Mesendoderm (in vitro differentiated cells): ENCODE results near the gene TNNI2.

Experiments used
- DNase-seq: peaks from one replicate; pipeline ENCODE4 v3.0.0; 2013
- H2AK5ac ChIP-seq: 2 replicates; pipeline ENCODE4 v1.6.1; 2013; ENCODE audit warnings: low read length, inconsistent platforms
- H2BK120ac ChIP-seq: 2 replicates; pipeline ENCODE4 v1.6.1; 2013; ENCODE audit warnings: low read depth, mild to moderate bottlenecking, low read length, moderate library complexity, mixed read lengths
- H2BK15ac ChIP-seq: replicated peaks from 2 replicates; pipeline ENCODE4 v1.6.1; 2013; ENCODE audit warnings: low read depth, mild to moderate bottlenecking, moderate library complexity
- H2BK5ac ChIP-seq: 2 replicates; pipeline ENCODE4 v1.6.1; 2013; ENCODE audit warnings: low read length, inconsistent platforms
- H3K18ac ChIP-seq: 2 replicates; pipeline ENCODE4 v1.6.1; 2013; ENCODE audit warnings: mild to moderate bottlenecking, low read length, mixed read lengths
- H3K23ac ChIP-seq: one replicate; pipeline ENCODE4 v1.6.1; 2013; ENCODE audit warnings: low read length
- H3K27ac ChIP-seq: 2 replicates; pipeline ENCODE4 v1.5.1; 2013; ENCODE audit warnings: low read depth, mild to moderate bottlenecking, inconsistent platforms, low read length, moderate library complexity
- H3K27me3 ChIP-seq: 2 replicates; pipeline ENCODE4 v1.6.1; 2013; ENCODE audit warnings: low read length, control low read depth, mild to moderate bottlenecking, inconsistent platforms; ENCODE audit not compliant: insufficient read depth, poor library complexity
- H3K36me3 ChIP-seq: 2 replicates; pipeline ENCODE4 v1.6.1; 2013; ENCODE audit warnings: low read length, inconsistent platforms; ENCODE audit not compliant: control insufficient read depth, insufficient read depth
- H3K4ac ChIP-seq: one replicate; pipeline ENCODE4 v1.6.1; 2013; ENCODE audit warnings: low read depth, mild to moderate bottlenecking, low read length, moderate library complexity
- H3K4me1 ChIP-seq: 2 replicates; pipeline ENCODE4 v1.6.1; 2013; ENCODE audit warnings: low read depth, low read length, inconsistent platforms; ENCODE audit not compliant: control insufficient read depth
- H3K4me2 ChIP-seq: 2 replicates; pipeline ENCODE4 v1.6.1; 2013; ENCODE audit warnings: low read length
- H3K4me3 ChIP-seq: 2 replicates; pipeline ENCODE4 v1.5.1; 2013; ENCODE audit warnings: mild to moderate bottlenecking, low read length
- H3K56ac ChIP-seq: one replicate; pipeline ENCODE4 v1.6.1; 2013; ENCODE audit warnings: low read length
- H3K79me1 ChIP-seq: 2 replicates; pipeline ENCODE4 v1.6.1; 2013; ENCODE audit warnings: low read length, inconsistent platforms
- H3K79me2 ChIP-seq: 2 replicates; pipeline ENCODE4 v1.6.1; 2013; ENCODE audit warnings: mild to moderate bottlenecking, low read length; ENCODE audit not compliant: control insufficient read depth, insufficient read depth
- H3K9ac ChIP-seq: 2 replicates; pipeline ENCODE4 v1.6.1; 2013; ENCODE audit warnings: low read length, inconsistent platforms
- H4K5ac ChIP-seq: one replicate; pipeline ENCODE4 v1.6.1; 2013; ENCODE audit warnings: low read length
- H4K8ac ChIP-seq: one replicate; pipeline ENCODE4 v1.6.1; 2013; ENCODE audit warnings: low read depth, mild to moderate bottlenecking, control low read depth, low read length, moderate library complexity
- WGBS: extraction: QIAGEN DNeasy Blood & Tissue Kit; methylation state at CpG from one replicate; pipeline ENCODE4 v1.1.7; 2013; ENCODE audit warnings: low lambda C conversion rate, missing lambda C conversion rate; ENCODE audit not compliant: insufficient coverage; ENCODE audit errors: extremely low coverage; 5-methylcytosine and 5-hydroxymethylcytosine counted together

Gene TNNI2

DNA sequence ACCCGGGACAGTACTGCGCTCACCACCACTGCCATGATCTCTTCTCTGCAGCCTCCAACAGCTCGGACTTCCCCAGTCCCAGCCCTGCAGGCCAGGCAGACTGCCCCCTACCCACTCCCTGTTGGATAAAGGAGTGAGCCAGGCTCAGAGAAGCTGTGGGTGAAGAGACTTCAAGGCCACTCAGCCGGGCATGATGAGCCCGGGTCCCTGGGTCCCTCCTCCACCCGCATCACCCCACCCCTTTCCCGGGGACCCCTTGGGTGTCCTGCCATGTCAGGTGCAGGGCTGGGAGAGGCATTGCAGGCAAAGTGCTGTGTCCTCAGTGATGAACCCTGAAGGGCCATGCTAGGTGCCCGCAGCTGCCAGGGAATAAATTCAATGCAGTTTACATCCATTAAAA, 28.6 kb downstream of the TNNI2 start:
- no CpG with 5 or more reads among the region's 8 CpGs for WGBS
- DNase-seq: no peak
- no peaks in the 10 kb centered on the region for H3K36me3 ChIP-seq
- no peaks in the 10 kb centered on the region for H3K4me1 ChIP-seq
- no peak overlapping the region for H3K4me3 ChIP-seq
- H3K56ac ChIP-seq: no peak overlapping the region
- no peak overlapping the region for H3K27ac ChIP-seq
- no peak overlapping the region for H4K8ac ChIP-seq
- no peaks in the 10 kb centered on the region for H3K79me2 ChIP-seq
- no peak overlapping the region for H2BK15ac ChIP-seq
- no peak overlapping the region for H4K5ac ChIP-seq
- H3K4ac ChIP-seq: no peak overlapping the region
- H3K18ac ChIP-seq: no peak overlapping the region
- H2BK120ac ChIP-seq: no peak overlapping the region
- no peaks in the 10 kb centered on the region for H3K79me1 ChIP-seq
- no peaks in the 10 kb centered on the region for H3K27me3 ChIP-seq
- no peak overlapping the region for H2BK5ac ChIP-seq
- no peak overlapping the region for H3K9ac ChIP-seq
- no peak overlapping the region for H3K23ac ChIP-seq
- H3K4me2 ChIP-seq: no peak overlapping the region
- H2AK5ac ChIP-seq: no peak overlapping the region

DNA sequence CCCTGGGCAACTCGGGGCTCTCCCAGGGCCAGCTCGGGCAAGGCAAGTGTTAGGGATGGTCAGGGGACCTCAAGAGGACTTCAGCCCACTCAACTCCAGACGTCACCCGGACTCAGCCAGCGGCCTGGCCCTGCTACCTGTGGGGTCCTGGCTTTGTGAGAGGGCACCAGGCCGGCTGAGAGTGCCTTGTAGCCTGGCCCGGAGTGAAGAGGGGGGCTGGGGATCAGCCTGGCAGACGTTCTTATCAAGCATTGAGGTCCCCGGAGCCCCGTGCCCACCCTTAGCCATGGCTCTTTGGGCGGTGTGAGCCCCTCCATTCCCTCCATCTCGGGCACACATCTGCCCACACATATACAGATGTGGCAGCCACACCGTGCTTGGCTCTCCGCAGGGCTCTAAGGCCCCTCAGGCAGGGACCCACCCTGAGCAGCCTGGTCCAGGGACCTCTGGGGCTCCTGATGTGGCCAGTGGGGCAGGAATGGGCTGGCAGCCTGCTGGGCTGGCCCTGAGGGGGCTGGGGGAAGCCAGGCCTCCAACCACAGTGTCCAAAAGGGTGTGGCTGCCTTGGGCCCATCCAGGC, 29.4 kb downstream of the TNNI2 start:
- Histone ChIP-seq H2AK5ac (no peak overlapping the region), H3K18ac (no peak overlapping the region), H3K36me3 (no peaks in the 10 kb centered on the region), H3K4ac (no peak overlapping the region), H3K79me1 (no peaks in the 10 kb centered on the region), H3K27ac (no peak overlapping the region), H4K5ac (no peak overlapping the region), H3K4me2 (no peak overlapping the region), H3K79me2 (no peaks in the 10 kb centered on the region), H4K8ac (no peak overlapping the region), H3K4me3 (no peak overlapping the region), H2BK120ac (no peak overlapping the region), H2BK15ac (no peak overlapping the region), H3K9ac (no peak overlapping the region), H3K23ac (no peak overlapping the region), H2BK5ac (no peak overlapping the region), H3K56ac (no peak overlapping the region), H3K4me1 (no peaks in the 10 kb centered on the region), H3K27me3 (no peaks in the 10 kb centered on the region)
- no CpG with 5 or more reads among the region's 14 CpGs for WGBS
- DNase-seq: no peak

- no peak overlapping the region for H4K5ac ChIP-seq
- H3K79me2 ChIP-seq: no peaks in the 10 kb centered on the region
- no peak overlapping the region for H4K8ac ChIP-seq
- H3K9ac ChIP-seq: no peak overlapping the region
- no peak for DNase-seq
- no peak overlapping the region for H2BK15ac ChIP-seq
- H3K4me2 ChIP-seq: no peak overlapping the region
- no peaks in the 10 kb centered on the region for H3K27me3 ChIP-seq
- no peak overlapping the region for H3K4ac ChIP-seq
- WGBS: no CpG with 5 or more reads among the region's 25 CpGs
- no peak overlapping the region for H2BK120ac ChIP-seq
- H2AK5ac ChIP-seq: no peak overlapping the region
- H3K56ac ChIP-seq: no peak overlapping the region
- no peak overlapping the region for H3K18ac ChIP-seq
- H3K4me3 ChIP-seq: no peak overlapping the region
- no peaks in the 10 kb centered on the region for H3K36me3 ChIP-seq
- H3K4me1 ChIP-seq: no peaks in the 10 kb centered on the region
- no peak overlapping the region for H2BK5ac ChIP-seq
- H3K79me1 ChIP-seq: no peaks in the 10 kb centered on the region
- H3K27ac ChIP-seq: no peak overlapping the region
- no peak overlapping the region for H3K23ac ChIP-seq
Observed at GRCh38 chr11:1868636-1869291, 30.0 kb downstream of the TNNI2 start.

DNA sequence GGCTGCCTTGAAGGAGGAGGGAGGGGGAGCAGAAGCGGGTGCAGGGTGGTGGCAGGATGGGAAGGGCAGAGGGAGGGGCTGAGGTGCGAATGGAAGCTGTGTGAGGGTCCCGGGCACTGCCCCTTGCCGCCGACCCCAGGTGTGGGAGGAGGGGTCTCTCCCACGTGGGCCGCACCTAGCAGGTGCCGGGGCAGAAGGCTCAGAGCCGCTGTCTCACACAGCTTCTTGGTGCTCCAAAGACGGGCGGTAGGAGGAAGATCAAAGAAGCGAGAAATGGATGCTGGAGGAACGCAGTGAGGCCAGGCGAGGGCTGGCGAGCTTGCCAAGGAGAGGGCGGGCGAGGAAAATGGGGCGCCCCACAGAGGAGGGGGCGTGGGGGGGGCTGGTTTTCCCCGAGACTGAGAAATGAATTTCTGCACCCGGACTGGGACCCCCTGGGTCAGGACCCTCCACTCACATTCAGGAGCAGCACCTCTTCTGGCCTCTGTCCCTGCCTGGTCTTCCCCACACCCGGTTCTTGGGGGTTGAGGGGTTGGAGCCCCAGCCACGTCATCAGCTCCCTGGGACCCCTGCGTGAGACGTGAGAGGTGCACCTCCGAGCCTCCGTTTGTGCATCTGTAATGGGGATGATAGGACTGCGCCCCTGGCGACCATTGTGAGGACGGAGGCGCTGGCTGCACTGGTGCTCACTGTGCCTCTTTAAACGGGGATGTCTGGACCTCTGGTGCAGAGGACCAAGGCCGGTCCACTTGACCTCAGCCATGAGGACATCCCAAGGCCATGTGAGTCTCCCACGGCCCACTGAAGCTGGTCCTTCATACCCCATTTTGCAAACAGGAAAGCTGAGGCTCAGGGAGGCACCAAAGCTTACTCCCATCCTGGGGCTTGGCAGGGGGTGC, 30.9 kb downstream of the TNNI2 start:
- no peak overlapping the region for H3K56ac ChIP-seq
- no peak overlapping the region for H2BK120ac ChIP-seq
- DNase-seq: no peak
- no peak overlapping the region for H3K18ac ChIP-seq
- H4K5ac ChIP-seq: no peak overlapping the region
- H3K27me3 ChIP-seq: no peaks in the 10 kb centered on the region
- H3K4me3 ChIP-seq: no peak overlapping the region
- no peak overlapping the region for H2AK5ac ChIP-seq
- no peak overlapping the region for H3K4me2 ChIP-seq
- H3K4ac ChIP-seq: no peak overlapping the region
- no peak overlapping the region for H2BK15ac ChIP-seq
- no peaks in the 10 kb centered on the region for H3K79me1 ChIP-seq
- H3K36me3 ChIP-seq: no peaks in the 10 kb centered on the region
- H3K9ac ChIP-seq: no peak overlapping the region
- H4K8ac ChIP-seq: no peak overlapping the region
- H3K23ac ChIP-seq: no peak overlapping the region
- no peak overlapping the region for H2BK5ac ChIP-seq
- no peaks in the 10 kb centered on the region for H3K79me2 ChIP-seq
- no peaks in the 10 kb centered on the region for H3K4me1 ChIP-seq
- no CpG with 5 or more reads among the region's 34 CpGs for WGBS
- H3K27ac ChIP-seq: no peak overlapping the region

GRCh38 chr11:1870326-1870696, 31.5 kb downstream of the TNNI2 start:
- no peak for DNase-seq
- Histone ChIP-seq H2BK5ac (no peak overlapping the region), H3K4me1 (no peaks in the 10 kb centered on the region), H3K56ac (no peak overlapping the region), H2AK5ac (no peak overlapping the region), H3K79me1 (no peaks in the 10 kb centered on the region), H3K27ac (no peak overlapping the region), H2BK15ac (no peak overlapping the region), H3K4me2 (no peak overlapping the region), H3K18ac (no peak overlapping the region), H3K4me3 (no peak overlapping the region), H3K4ac (no peak overlapping the region), H3K9ac (no peak overlapping the region), H3K36me3 (no peaks in the 10 kb centered on the region), H4K8ac (no peak overlapping the region), H3K23ac (no peak overlapping the region), H3K79me2 (no peaks in the 10 kb centered on the region), H4K5ac (no peak overlapping the region), H3K27me3 (no peaks in the 10 kb centered on the region), H2BK120ac (no peak overlapping the region)
- no CpG with 5 or more reads among the region's 12 CpGs for WGBS
